Liver (tissue), 9 donors: ENCODE data around the gene FBN3. TPM values are rescaled to one million over a fixed set of nuclear protein-coding genes. Genes with fewer than 3 reads are reported as not detected.

Experiments
- DNase-seq: peaks from one replicate; pipeline ENCODE4 v3.0.0-alpha.2; 2017; ENCODE audit warnings: low spot score
- H3K27ac ChIP-seq, 2 donors: one replicate each; pipeline ENCODE4 v1.7.0; 2013; ENCODE audit warnings: inconsistent platforms in 2 of 2, low read length in 2 of 2, control low read depth in 1 of 2, low read depth in 1 of 2, mild to moderate bottlenecking in 1 of 2
- H3K27me3 ChIP-seq, 4 donors: one replicate each; pipeline versions ENCODE4 v1.6.1 to v1.7.0; 2013; ENCODE audit warnings: low read length in 3 of 4, inconsistent platforms in 1 of 4, mild to moderate bottlenecking in 1 of 4, moderate library complexity in 1 of 4; ENCODE audit not compliant: control insufficient read depth in 4 of 4, insufficient read depth in 4 of 4
- H3K36me3 ChIP-seq, 4 donors: one replicate each; pipeline versions ENCODE4 v1.6.1 to v1.7.0; 2013; ENCODE audit warnings: low read length in 3 of 4, mild to moderate bottlenecking in 3 of 4, low read depth in 1 of 4, moderate library complexity in 1 of 4; ENCODE audit not compliant: control insufficient read depth in 4 of 4, insufficient read depth in 3 of 4
- H3K4me1 ChIP-seq, 4 donors: one replicate each; pipeline versions ENCODE4 v1.6.1 to v1.7.0; 2013; ENCODE audit warnings: low read length in 3 of 4, mild to moderate bottlenecking in 3 of 4, moderate library complexity in 1 of 4; ENCODE audit not compliant: control insufficient read depth in 4 of 4, insufficient read depth in 4 of 4
- H3K4me3 ChIP-seq, 3 donors: one replicate each; pipeline versions ENCODE4 v1.6.1 to v1.7.0; 2013; ENCODE audit warnings: low read length in 3 of 3, control low read depth in 1 of 3, low read depth in 1 of 3, mild to moderate bottlenecking in 1 of 3
- H3K9ac ChIP-seq, 2 donors: one replicate each; pipeline ENCODE4 v1.7.0; 2013; ENCODE audit warnings: low read length in 2 of 2, mild to moderate bottlenecking in 2 of 2, moderate library complexity in 2 of 2, control low read depth in 1 of 2, low read depth in 1 of 2
- H3K9me3 ChIP-seq, 4 donors: one replicate each; pipeline versions ENCODE4 v1.6.1 to v1.7.0; 2013; ENCODE audit warnings: low read length in 3 of 4; ENCODE audit not compliant: control insufficient read depth in 4 of 4
- CTCF ChIP-seq: fragments of 150-350 bp; IDR thresholded peaks from 2 replicates; pipeline ENCODE4 v1.5.1; 2017; ENCODE audit warnings: improper control_type of control experiment, low read depth, low read length; ENCODE audit not compliant: missing input control
- EGR1 ChIP-seq, 2 donors: IDR thresholded peaks; 2 replicates each; pipeline ENCODE4 v1.6.1; 2016 to 2018; ENCODE audit warnings: antibody characterized with exemption in 2 of 2, low read depth in 2 of 2
- FOXA1 ChIP-seq: IDR thresholded peaks from 2 replicates; pipeline ENCODE4 v1.6.1; 2016; ENCODE audit warnings: antibody characterized with exemption
- FOXA2 ChIP-seq: IDR thresholded peaks from 2 replicates; pipeline ENCODE4 v1.6.1; 2016; ENCODE audit warnings: antibody characterized with exemption
- GABPA ChIP-seq, 2 donors: IDR thresholded peaks in 1 of 2; conservative IDR thresholded peaks in 1 of 2; 2 replicates each; pipeline ENCODE4 v1.6.1; 2016; ENCODE audit warnings: antibody characterized with exemption in 2 of 2, mild to moderate bottlenecking in 1 of 2, moderate library complexity in 1 of 2
- HNF4A ChIP-seq, 2 donors: conservative IDR thresholded peaks; 2 replicates each; pipeline ENCODE4 v1.6.1; 2016; ENCODE audit warnings: antibody characterized with exemption in 2 of 2, mild to moderate bottlenecking in 2 of 2
- HNF4G ChIP-seq: IDR thresholded peaks from 2 replicates; pipeline ENCODE4 v1.6.1; 2016; ENCODE audit warnings: antibody characterized with exemption
- MAX ChIP-seq: IDR thresholded peaks from 2 replicates; pipeline ENCODE4 v1.6.1; 2016; ENCODE audit warnings: antibody characterized with exemption
- RAD21 ChIP-seq, 2 donors: IDR thresholded peaks; 2 replicates each; pipeline ENCODE4 v1.6.1; 2016; ENCODE audit warnings: antibody characterized with exemption in 2 of 2, mild to moderate bottlenecking in 2 of 2
- REST ChIP-seq: IDR thresholded peaks from 2 replicates; pipeline ENCODE4 v1.6.1; 2016; ENCODE audit warnings: antibody characterized with exemption, mild to moderate bottlenecking
- SP1 ChIP-seq: IDR thresholded peaks from 2 replicates; pipeline ENCODE4 v1.6.1; 2018; ENCODE audit warnings: antibody characterized with exemption, mild to moderate bottlenecking
- YY1 ChIP-seq: IDR thresholded peaks from 2 replicates; pipeline ENCODE4 v1.6.1; 2016; ENCODE audit warnings: antibody characterized with exemption, mild to moderate bottlenecking
- ZBTB33 ChIP-seq: IDR thresholded peaks from 2 replicates; pipeline ENCODE4 v1.6.1; 2016; ENCODE audit warnings: antibody characterized with exemption
- WGBS: extraction: QIAGEN DNeasy Blood & Tissue Kit; methylation state at CpG from one replicate; pipeline ENCODE4 v1.1.7; 2013; 5-methylcytosine and 5-hydroxymethylcytosine counted together
- polyA plus RNA-seq, 2 donors: library from polyadenylated mRNA; stranded (reverse) in 1 of 2; unstranded in 1 of 2; fragments of 200-250 nt in 1 of 2; fragments of >200 nt in 1 of 2; fragmentation: Nextera tagmentation in 1 of 2; extraction: Ambion mirVana in 1 of 2; gene quantifications; one replicate each; pipeline versions ENCODE4 v1.2.1 to v1.2.3, GENCODE V29; 2013 to 2015
- total RNA-seq, 2 donors: library from RNA; depleted of rRNA; stranded (reverse); fragments of >200 nt; gene quantifications; one replicate each; pipeline ENCODE4 v1.2.3, GENCODE V29; 2014
- donor health status: healthy.
- donor health status: healthy.
- donor health status: healthy.
- donor health status: healthy.
- donor health status: healthy.

Gene FBN3
- total and polyA plus RNA-seq, 4 donors = under 0.01 to 0.61 (median 0.08) TPM; not detected in 1

- no peaks in the 10 kb centered on the region for H3K9me3 ChIP-seq
- no peaks in the 10 kb centered on the region for H3K36me3 ChIP-seq
- no peak overlapping the region for H3K4me3 ChIP-seq
- 98% methylated on average over 3 of the region's 3 CpGs for WGBS
- no peak overlapping the region for H3K27ac ChIP-seq
- TF ChIP-seq GABPA (IDR thresholded peaks at IDR 0.05 in 1 of 2, conservative IDR thresholded peaks at IDR 0.05 in 1 of 2) = no peak
- TF ChIP-seq MAX = no peak
- TF ChIP-seq EGR1 (IDR thresholded peaks at IDR 0.05; ENCODE audit: low read depth in 2 of 2) = no peak
- no peak for TF ChIP-seq REST
- no peak for TF ChIP-seq FOXA2
- TF ChIP-seq SP1 = no peak
- TF ChIP-seq RAD21 (IDR thresholded peaks at IDR 0.05) = no peak
- TF ChIP-seq CTCF = no peak
- no peak for TF ChIP-seq YY1
- no peak for TF ChIP-seq HNF4A (conservative IDR thresholded peaks at IDR 0.05)
- H3K27me3 ChIP-seq = no peaks in the 10 kb centered on the region
- DNase-seq = no peak
- no peak overlapping the region for H3K9ac ChIP-seq
- no peaks in the 10 kb centered on the region for H3K4me1 ChIP-seq
Measured at GRCh38 chr19:8039231-8039630, 110.2 kb downstream of the FBN3 start.

- no peak overlapping the region for H3K4me3 ChIP-seq
- no peak overlapping the region for H3K9ac ChIP-seq
- no peak for DNase-seq
- TF ChIP-seq ZBTB33 = no peak
- TF ChIP-seq FOXA1 = no peak
- no peak for TF ChIP-seq HNF4G
- no peak for TF ChIP-seq REST
- TF ChIP-seq RAD21 (IDR thresholded peaks at IDR 0.05) = no peak
- no peak for TF ChIP-seq CTCF
- TF ChIP-seq GABPA (IDR thresholded peaks at IDR 0.05 in 1 of 2, conservative IDR thresholded peaks at IDR 0.05 in 1 of 2) = no peak
- no peak for TF ChIP-seq YY1
- H3K27ac ChIP-seq = no peak overlapping the region
- no peaks in the 10 kb centered on the region for H3K4me1 ChIP-seq
- no peaks in the 10 kb centered on the region for H3K27me3 ChIP-seq
- WGBS = 95% methylated on average over 6 of the region's 6 CpGs
- H3K9me3 ChIP-seq = no peaks in the 10 kb centered on the region
- H3K36me3 ChIP-seq = no peaks in the 10 kb centered on the region
Measured at GRCh38 chr19:8038815-8039214, 110.6 kb downstream of the FBN3 start.
